Measurements from ENCODE around the gene KRTAP5-9. TPM values are rescaled to one million over a fixed set of nuclear protein-coding genes. Genes with fewer than 3 reads are reported as not detected.
"Not testable (repeated sequence)": the region's sequence is repeated elsewhere in the genome, so short reads cannot be mapped to it uniquely, and the experiment has no call there.

Gene KRTAP5-9
- total RNA-seq, 1 experiment from 2014 or later, result not detected

GRCh38 chr11:71526796-71527575 lies 21.2 kb upstream of the KRTAP5-9 start, which contains the start of gene KRTAP5-7:
Gene KRTAP5-7 (plus strand): TSS chr11:71527267. CDS start chr11:71527301, 34 bp downstream.
- DNase-seq, H3K36me3 ChIP-seq, H3K27me3 ChIP-seq, H3K9me3 ChIP-seq, H3K4me3 ChIP-seq: not testable (repeated sequence)

- Histone ChIP-seq H3K36me3 (no peaks in the 10 kb centered on the region), H3K4me3 (no peak overlapping the region), H3K9me3 (no peaks in the 10 kb centered on the region), H3K27me3 (no peaks in the 10 kb centered on the region)
- peak; percentile 14 for DNase-seq
Measured at GRCh38 chr11:71527576-71528210, 20.5 kb upstream of the KRTAP5-9 start.

GRCh38 chr11:71530602-71531001 lies 17.6 kb upstream of the KRTAP5-9 start:
- no peaks in the 10 kb centered on the region for H3K36me3 ChIP-seq
- no peaks in the 10 kb centered on the region for H3K27me3 ChIP-seq
- no peak for DNase-seq
- no peak overlapping the region for H3K4me3 ChIP-seq
- H3K9me3 ChIP-seq, result no peaks in the 10 kb centered on the region

- Histone ChIP-seq H3K4me3 (no peak overlapping the region), H3K9me3 (no peaks in the 10 kb centered on the region), H3K27me3 (no peaks in the 10 kb centered on the region), H3K36me3 (no peaks in the 10 kb centered on the region)
- DNase-seq, result no peak
Measured at GRCh38 chr11:71532036-71532610, 16.1 kb upstream of the KRTAP5-9 start.

- not testable (repeated sequence) for H3K9me3 ChIP-seq, DNase-seq, H3K4me3 ChIP-seq, H3K36me3 ChIP-seq, H3K27me3 ChIP-seq
Measured at GRCh38 chr11:71534711-71535608, 13.3 kb upstream of the KRTAP5-9 start.

- no peaks in the 10 kb centered on the region for H3K36me3 ChIP-seq
- no peak for DNase-seq
- H3K9me3 ChIP-seq, result no peaks in the 10 kb centered on the region
- no peak overlapping the region for H3K4me3 ChIP-seq
- no peaks in the 10 kb centered on the region for H3K27me3 ChIP-seq
Measured at GRCh38 chr11:71535825-71536224, 12.4 kb upstream of the KRTAP5-9 start.

- Histone ChIP-seq H3K9me3 (no peaks in the 10 kb centered on the region), H3K36me3 (no peaks in the 10 kb centered on the region), H3K27me3 (no peaks in the 10 kb centered on the region), H3K4me3 (no peak overlapping the region)
- DNase-seq, result no peak
Measured at GRCh38 chr11:71537537-71537936, 10.7 kb upstream of the KRTAP5-9 start.

- H3K27me3 ChIP-seq, H3K9me3 ChIP-seq, H3K4me3 ChIP-seq, H3K36me3 ChIP-seq: not testable (repeated sequence)
- peak; percentile 6 for DNase-seq
Measured at GRCh38 chr11:71537977-71538665, 10.1 kb upstream of the KRTAP5-9 start, which contains the start of gene KRTAP5-8. Gene KRTAP5-8 (plus strand): TSS chr11:71538025. CDS start chr11:71538056, 31 bp downstream.

- Histone ChIP-seq H3K27me3 (no peaks in the 10 kb centered on the region), H3K9me3 (no peaks in the 10 kb centered on the region), H3K36me3 (no peaks in the 10 kb centered on the region), H3K4me3 (no peak overlapping the region)
- no peak for DNase-seq
Measured at GRCh38 chr11:71538666-71538990, 9.6 kb upstream of the KRTAP5-9 start.

GRCh38 chr11:71539017-71539416 lies 9.2 kb upstream of the KRTAP5-9 start:
- H3K27me3 ChIP-seq, result no peaks in the 10 kb centered on the region
- H3K4me3 ChIP-seq, result no peak overlapping the region
- no peaks in the 10 kb centered on the region for H3K36me3 ChIP-seq
- DNase-seq, result no peak
- no peaks in the 10 kb centered on the region for H3K9me3 ChIP-seq

- H3K36me3 ChIP-seq, H3K27me3 ChIP-seq, H3K9me3 ChIP-seq, DNase-seq, H3K4me3 ChIP-seq: not testable (repeated sequence)
Measured at GRCh38 chr11:71539971-71540370, 8.2 kb upstream of the KRTAP5-9 start.

- not testable (repeated sequence) for H3K4me3 ChIP-seq, H3K27me3 ChIP-seq, H3K9me3 ChIP-seq, H3K36me3 ChIP-seq, DNase-seq
Measured at GRCh38 chr11:71540521-71541304, 7.5 kb upstream of the KRTAP5-9 start.

- Histone ChIP-seq H3K4me3 (no peak overlapping the region), H3K27me3 (no peaks in the 10 kb centered on the region), H3K9me3 (no peaks in the 10 kb centered on the region), H3K36me3 (no peaks in the 10 kb centered on the region)
- no peak for DNase-seq
Measured at GRCh38 chr11:71542382-71542781, 5.8 kb upstream of the KRTAP5-9 start.

- Histone ChIP-seq H3K4me3 (no peak overlapping the region), H3K36me3 (no peaks in the 10 kb centered on the region), H3K27me3 (no peaks in the 10 kb centered on the region), H3K9me3 (no peaks in the 10 kb centered on the region)
- DNase-seq, result no peak
Measured at GRCh38 chr11:71542879-71543777, 5.1 kb upstream of the KRTAP5-9 start.

GRCh38 chr11:71543866-71544265 lies 4.4 kb upstream of the KRTAP5-9 start:
- no peak overlapping the region for H3K4me3 ChIP-seq
- H3K9me3 ChIP-seq, result no peaks in the 10 kb centered on the region
- H3K36me3 ChIP-seq, result no peaks in the 10 kb centered on the region
- H3K27me3 ChIP-seq, result no peaks in the 10 kb centered on the region
- no peak for DNase-seq
